Measurements from ENCODE around the gene FSD1.
A peak's percentile ranks its signal among the peaks of the same experiment; 100 is the strongest.
"Not testable (repeated sequence)": the region's sequence is repeated elsewhere in the genome, so short reads cannot be mapped to it uniquely, and the experiment has no call there.

Gene FSD1

DNA sequence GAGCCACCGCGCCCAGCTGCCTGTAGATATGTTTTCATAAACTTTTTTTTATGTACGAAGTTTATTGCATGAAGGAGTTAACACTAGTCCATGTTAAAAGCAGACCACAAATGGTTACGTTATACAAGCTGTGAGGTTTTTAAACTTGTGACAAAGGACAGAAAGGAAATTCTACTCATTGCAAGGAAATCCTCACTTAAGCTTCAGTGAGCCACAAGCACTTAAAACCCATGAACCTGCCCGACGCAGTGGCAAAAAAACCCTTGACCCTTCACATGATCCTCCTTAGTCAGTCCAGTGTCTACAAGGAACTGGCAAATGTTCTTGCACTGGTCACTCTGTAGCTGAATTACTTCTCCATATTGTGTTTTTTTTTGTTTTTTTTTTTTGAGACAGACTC is 43.1 kb downstream of the FSD1 start:
- DNase-seq: no peak

GRCh38 chr19:4349225-4349624 is 44.8 kb downstream of the FSD1 start:
- DNase-seq: not testable (repeated sequence)

GRCh38 chr19:4350111-4350510 is 45.7 kb downstream of the FSD1 start:
- DNase-seq: no peak

DNA sequence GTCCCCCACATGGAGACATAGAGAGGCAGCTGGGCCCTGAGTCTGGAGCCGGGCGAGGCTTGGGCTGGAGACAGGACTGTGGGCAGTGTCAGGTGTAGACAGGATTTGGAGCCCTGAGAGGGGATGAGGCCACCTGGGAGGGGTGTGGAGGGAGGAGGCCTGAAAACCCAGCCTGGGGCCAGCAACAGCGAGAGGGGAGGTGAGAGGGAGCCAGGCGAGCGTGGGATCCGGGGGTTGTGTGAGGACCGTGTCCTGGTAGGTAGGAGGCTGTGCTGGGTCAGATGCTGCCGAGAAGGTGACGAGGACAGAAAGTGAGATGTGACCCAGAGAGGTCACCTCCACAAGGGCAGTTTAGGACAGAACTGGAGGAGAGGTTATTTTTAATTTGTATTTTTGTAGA is 46.3 kb downstream of the FSD1 start:
- DNase-seq: no peak

GRCh38 chr19:4352701-4353121 is 48.3 kb downstream of the FSD1 start:
- peak; percentile 36 to 45 for DNase-seq

- DNase-seq: no peak
Measured at GRCh38 chr19:4354282-4354681, 49.9 kb downstream of the FSD1 start.

DNA sequence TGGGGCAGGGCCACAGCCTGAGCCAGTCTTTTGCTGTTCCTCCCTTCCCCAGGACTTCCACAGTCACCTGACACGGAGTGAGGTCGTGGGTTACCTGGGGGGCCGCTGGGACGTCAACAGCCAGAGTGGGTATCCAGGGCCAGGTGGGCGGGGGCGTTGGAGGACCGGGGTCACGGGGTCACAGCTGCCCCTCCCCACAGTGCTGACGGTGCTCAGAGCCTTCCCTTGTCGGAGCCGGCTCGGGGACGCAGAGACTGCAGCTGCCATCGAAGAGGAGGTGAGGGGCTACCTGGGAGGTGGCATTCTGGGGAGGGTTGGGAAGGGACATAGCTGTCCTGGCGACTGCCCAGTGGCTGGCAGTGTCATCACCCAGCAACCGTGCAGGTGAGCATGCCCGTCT is 50.5 kb downstream of the FSD1 start:
- no peak for DNase-seq

GRCh38 chr19:4357095-4357797 is 52.8 kb downstream of the FSD1 start:
- DNase-seq: no peak

DNA sequence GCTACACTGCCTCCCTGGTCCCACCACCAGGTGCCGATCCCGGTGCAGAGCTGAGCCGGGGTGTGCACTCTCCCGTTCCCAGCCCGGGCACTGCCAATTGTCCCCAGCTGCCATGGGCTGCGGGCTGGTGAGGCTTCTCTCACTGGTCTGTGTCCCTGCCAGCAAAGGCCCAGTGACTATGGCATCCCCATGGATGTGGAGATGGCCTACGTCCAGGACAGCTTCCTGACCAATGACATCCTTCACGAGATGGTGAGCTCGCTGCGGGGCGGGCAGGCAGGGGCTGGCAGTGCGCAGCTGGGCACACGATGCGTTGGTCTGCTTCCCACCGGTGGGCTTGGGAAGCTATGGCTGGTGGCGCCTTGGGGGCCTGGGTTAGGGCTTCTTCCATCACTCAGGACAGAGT is 53.5 kb downstream of the FSD1 start:
- no peak for DNase-seq

DNA sequence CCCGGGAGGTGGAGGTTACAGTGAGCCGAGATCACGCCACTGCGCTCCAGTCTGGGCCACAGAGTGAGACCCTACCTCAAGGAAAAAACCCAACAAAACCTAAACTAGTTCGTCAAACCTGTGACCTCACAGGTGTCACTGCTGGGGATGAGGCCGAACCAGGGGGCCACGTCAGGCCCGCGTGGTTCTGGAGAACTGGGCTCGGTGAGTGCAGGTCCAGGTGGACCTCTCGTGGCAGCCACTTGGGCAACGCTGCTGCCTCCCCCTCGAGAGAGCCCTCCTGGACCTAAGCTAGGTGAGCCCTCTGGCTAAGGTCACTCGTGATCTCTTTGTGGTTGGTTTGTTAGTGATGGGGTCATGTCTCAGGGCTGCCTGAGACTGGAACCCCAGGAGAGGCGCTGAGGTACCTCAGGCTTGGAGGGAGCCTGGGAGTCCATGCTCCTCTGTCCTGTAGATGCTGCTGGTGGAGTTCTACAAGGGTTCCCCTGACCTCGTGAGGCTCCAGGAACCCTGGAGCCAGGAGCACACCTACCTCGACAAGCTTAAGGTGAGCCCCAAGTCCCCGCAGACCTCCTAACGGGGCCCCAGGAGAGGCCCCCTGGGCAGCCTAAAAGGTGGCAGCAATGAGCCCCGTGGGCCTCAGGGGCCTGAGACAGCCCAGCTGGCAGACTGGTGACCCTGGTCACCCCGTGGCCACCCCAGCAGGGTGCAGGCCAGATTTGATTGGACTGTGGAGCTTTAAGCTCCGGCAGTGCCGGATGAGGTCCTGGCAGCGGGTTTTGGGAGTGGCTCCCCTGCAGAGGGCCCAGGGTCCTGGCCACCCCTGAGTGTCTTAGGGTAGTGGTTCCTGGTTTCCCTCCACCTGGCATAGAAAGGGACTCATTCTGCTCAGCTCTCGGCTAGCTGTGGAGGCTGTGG is 54.6 kb downstream of the FSD1 start:
- DNase-seq: no peak

- no peak for DNase-seq
Measured at GRCh38 chr19:4359627-4360000, 55.2 kb downstream of the FSD1 start.

DNA sequence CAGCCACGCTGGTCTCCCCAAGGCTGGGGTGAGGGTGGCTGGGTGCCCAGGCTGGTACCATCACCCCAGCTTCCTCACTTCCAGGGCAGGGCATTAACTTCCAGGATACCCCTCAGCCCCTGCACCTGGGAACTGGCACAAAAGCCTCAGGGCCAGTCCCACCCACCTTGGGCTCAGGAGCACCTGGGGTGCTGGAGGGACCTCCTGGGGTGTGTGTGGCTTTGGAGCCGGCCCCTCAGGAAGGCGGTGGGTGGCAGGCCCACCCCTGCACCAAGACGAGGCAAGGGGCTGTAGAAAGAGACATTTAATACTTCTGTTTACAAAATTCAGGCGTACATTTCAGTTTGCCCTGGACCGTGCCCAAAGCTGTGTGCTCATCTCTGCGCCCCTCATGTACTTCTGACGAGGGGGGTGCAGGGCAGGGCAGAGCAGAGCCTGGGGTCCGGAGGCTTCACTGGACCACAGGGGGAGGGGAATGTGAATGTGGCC is 55.7 kb downstream of the FSD1 start:
- no peak for DNase-seq

DNA sequence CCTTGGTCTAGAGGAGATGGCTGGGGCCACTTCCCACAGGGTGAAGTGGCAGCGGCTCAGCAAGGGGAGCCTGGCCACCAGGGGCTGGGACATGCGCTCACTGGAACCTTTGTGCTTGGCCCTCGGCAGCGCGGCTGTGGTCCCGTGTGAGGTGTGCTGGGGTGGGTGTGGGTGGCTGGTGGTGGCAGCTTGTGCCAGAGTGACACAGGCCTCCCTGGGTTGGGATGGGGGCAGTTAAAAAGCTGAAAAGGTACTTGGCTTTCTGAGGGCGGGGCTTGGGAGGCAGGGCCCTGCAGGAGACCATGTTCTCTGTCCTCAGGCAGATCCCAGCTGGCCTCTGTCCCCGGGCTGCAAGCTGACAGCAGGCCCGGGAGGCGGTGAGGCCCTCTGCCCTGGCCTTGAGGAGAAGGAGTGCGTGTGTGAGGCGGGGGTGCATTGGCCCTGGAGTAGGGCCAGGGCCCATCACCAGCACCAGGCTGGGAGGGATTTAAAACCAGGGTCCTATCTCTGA is 56.3 kb downstream of the FSD1 start:
- DNase-seq: no peak

DNA sequence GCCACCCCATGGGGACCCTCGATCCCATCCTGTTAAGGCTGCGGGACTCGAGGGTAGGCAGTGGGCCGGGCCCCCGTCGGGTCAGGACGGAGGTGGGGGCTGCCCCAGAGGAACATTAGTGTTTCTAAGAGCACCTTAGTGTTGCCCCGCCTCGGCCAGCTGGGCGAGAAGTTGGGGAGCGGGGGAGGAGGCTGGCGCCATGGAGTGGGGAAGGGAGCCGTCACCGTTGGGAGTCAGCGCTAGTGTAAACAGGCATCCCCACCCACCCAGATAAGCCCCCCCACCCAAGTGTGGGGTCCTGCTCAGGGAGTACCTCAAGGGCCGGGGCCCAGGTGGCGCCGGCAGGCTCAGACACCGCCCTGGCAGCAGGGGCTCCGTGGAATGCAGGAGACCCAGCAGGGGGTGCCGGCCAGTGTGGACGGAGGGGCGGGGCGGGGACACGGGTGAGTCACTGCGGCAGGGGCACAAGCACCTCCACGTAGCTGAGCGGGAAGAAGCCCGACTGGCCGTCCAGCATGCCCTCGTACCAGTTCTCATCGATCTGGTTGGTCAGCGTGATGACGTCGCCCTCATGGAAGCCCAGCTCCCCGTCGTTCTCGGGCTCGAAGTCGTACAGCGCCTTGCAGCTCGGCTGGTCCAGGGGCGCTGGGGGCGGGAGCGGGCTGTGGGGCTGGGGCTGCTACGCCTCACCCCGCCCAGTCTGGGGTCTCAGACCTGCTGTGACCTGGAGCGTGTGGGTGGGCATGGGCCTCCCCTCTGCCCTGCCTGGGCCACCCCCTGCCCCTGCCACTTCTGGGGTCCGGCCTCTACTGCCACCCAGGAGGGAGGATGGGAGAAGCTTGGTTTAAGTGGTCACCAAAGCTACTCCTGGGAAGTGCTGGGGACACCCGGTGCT is 57.0 kb downstream of the FSD1 start:
- DNase-seq: no peak

DNA sequence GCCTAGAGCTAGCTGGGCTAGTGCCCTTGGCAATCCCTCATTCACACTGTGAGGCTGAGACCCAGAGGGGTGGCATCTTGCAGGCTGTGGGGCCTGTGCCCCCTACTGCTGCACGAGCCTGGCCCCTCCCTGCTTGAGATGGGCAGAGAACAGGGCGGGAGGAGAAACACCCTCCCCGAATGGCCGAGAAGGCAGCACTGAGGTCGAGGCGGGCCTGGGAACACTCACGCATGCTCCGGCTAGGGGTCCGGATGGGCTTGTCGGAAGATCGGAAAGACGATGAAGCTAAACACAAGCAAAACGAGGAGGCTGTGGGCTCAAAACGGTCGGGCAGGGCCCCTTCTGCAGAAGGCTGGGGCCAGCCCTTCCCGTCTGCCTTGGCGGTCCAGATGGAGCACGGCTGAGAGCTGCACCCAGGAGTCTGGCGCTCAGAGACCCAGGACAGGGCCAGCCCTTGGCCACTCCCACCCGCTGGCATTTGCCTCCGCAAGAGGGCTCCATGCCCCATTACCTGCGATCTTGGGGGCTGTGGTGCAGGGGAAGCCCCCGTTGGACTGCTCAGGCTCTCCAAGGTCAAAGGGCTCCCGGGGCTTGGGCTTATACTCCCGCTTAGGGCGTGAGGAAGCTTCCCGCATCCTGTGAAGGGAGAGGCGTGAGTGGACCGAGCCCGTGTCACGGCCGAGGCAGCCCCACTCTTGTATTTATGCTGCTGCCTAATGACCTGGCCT is 57.9 kb downstream of the FSD1 start:
- no peak for DNase-seq

GRCh38 chr19:4362831-4363545 is 58.6 kb downstream of the FSD1 start:
- DNase-seq: no peak

DNA sequence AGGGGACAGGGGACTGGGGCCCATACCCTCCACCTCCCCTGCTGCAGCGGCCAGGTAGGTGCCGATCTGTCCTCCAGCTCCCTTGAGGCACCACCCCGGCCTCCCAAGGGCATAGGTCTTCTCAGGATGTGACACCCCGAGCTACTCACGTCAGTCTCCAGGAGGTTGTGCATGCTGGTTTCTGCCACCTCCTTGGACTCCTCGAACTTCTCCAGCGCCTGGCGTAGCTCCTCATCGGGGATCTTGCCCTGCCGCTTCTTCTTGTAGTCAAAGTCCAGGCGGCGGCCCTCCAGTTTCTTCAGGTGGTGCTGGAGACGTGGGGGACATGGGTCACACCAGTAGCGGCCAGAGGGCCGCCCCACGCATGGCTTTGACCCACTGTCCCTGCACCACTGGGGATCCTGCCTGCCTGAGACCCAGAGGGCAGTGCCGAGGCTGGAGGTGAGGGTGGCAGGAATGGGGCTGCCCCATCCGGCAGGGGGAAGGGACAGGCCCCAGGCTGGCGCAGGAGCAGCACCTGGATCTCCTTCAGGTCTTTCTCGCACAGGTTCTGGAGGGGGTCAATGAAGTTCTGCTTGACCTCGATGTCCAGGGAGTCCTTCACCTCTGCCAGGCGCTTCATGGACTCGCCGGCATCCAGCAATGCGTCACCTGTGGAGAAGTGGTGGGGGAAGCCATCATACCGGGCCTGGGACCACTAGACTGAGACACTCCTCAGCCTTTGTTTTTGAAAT is 59.3 kb downstream of the FSD1 start:
- no peak for DNase-seq

- no peak for DNase-seq
Measured at GRCh38 chr19:4365341-4365740, 60.9 kb downstream of the FSD1 start.

GRCh38 chr19:4365791-4366665 is 61.6 kb downstream of the FSD1 start:
- DNase-seq: no peak

Measured in AML-193 (cell line).